ENCODE data around the gene CTSC. TPM values are rescaled to one million over a fixed set of nuclear protein-coding genes. Genes with fewer than 3 reads are reported as not detected.

The CTSC gene
- total and polyA plus RNA-seq, 2 of the 13 experiments (the other 11 are each of a cell fraction or from before 2014, with no cell fraction given): 144 to 210 TPM

DNA sequence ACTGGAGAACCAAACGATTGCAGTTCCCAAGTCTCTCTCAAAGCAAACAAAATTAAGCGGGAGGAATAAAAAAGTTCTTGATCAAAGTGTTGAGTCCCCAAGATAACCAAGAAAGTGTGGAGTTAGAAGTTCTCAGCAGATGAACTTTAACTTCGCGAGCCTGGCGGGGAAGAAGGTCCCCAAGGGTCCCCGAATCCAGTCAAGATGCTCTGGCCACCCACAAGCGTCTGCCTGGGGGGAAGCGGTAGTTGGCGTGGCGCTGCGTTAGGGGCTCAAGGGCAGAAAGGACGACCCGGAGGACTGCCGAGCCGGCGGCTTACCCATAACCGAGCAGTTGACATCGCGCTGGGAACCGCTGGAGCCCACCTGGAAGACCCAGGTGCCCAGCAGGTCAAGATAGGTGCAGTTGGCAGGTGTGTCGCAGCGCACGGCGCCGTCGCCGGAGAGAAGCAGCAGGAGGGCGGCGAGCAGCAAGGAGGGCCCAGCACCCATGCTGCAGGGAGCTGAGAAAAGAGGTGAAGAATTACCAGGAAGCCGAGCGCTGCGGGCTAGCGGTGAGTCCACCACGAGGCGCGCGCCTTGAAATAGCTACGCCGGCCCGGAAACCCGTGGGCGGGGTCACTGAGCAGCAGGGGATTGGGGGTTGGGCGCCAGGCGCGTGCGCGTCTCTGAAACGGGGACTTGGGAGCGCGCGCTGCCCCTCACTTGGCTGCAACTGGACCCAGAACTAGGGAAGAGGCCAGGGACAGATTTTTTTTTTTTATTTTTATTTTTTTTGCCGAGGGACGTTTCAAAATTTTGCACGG, at the start of gene CTSC (continued):
- TF ChIP-seq, protein P1, sequence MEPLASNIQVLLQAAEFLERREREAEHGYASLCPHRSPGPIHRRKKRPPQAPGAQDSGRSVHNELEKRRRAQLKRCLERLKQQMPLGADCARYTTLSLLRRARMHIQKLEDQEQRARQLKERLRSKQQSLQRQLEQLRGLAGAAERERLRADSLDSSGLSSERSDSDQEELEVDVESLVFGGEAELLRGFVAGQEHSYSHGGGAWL (CRISPR knock-in tag; IDR thresholded peaks at IDR 0.05): 0 out of 2 replicates have a peak, but pooled peaks have one; percentile 51
- TF ChIP-seq SOX13 (IDR thresholded peaks at IDR 0.05) (no peak), SOX13 (CRISPR knock-in tag; conservative IDR thresholded peaks at IDR 0.05 in 1 of 2, IDR thresholded peaks at IDR 0.05 in 1 of 2) (peak in 1 of 2 experiments; percentile 33; a peak in 2 of 4 replicates), ZNF589 (CRISPR knock-in tag; conservative IDR thresholded peaks at IDR 0.05) (no peak), HOXA3 (CRISPR knock-in tag; IDR thresholded peaks at IDR 0.05) (peak; percentile 49), NR2C2 (CRISPR knock-in tag; IDR thresholded peaks at IDR 0.05; ENCODE audit: borderline replicate concordance) (no peak), FOXA3 (CRISPR knock-in tag; IDR thresholded peaks at IDR 0.05) (0 out of 2 replicates have a peak, but pooled peaks have one; percentile 25), ZNF17 (CRISPR knock-in tag; IDR thresholded peaks at IDR 0.05) (no peak), HOXA9 (CRISPR knock-in tag; IDR thresholded peaks at IDR 0.05; ENCODE audit: borderline replicate concordance) (no peak), CEBPB (IDR thresholded peaks at IDR 0.05; ENCODE audit: borderline replicate concordance, low read depth, low read length) (no peak), ZNF878 (CRISPR knock-in tag; IDR thresholded peaks at IDR 0.05) (peak; percentile 72; the same call in 1 of the 2 replicates), PCBP2 (optimal IDR thresholded peaks at IDR 0.05; ENCODE audit: low read depth, low read length, poor library complexity, severe bottlenecking) (no peak), POLR2AphosphoS5 (IDR thresholded peaks at IDR 0.05; ENCODE audit: low read depth, low read length) (peak; percentile 78), HDAC6 (IDR thresholded peaks at IDR 0.05; ENCODE audit: low read depth, low read length) (no peak), ISL2 (CRISPR knock-in tag; IDR thresholded peaks at IDR 0.05) (0 out of 2 replicates have a peak, but pooled peaks have one; percentile 17), THAP11 (CRISPR knock-in tag; IDR thresholded peaks at IDR 0.05) (0 out of 2 replicates have a peak, but pooled peaks have one; percentile 36)
- TF ChIP-seq, protein P2, sequence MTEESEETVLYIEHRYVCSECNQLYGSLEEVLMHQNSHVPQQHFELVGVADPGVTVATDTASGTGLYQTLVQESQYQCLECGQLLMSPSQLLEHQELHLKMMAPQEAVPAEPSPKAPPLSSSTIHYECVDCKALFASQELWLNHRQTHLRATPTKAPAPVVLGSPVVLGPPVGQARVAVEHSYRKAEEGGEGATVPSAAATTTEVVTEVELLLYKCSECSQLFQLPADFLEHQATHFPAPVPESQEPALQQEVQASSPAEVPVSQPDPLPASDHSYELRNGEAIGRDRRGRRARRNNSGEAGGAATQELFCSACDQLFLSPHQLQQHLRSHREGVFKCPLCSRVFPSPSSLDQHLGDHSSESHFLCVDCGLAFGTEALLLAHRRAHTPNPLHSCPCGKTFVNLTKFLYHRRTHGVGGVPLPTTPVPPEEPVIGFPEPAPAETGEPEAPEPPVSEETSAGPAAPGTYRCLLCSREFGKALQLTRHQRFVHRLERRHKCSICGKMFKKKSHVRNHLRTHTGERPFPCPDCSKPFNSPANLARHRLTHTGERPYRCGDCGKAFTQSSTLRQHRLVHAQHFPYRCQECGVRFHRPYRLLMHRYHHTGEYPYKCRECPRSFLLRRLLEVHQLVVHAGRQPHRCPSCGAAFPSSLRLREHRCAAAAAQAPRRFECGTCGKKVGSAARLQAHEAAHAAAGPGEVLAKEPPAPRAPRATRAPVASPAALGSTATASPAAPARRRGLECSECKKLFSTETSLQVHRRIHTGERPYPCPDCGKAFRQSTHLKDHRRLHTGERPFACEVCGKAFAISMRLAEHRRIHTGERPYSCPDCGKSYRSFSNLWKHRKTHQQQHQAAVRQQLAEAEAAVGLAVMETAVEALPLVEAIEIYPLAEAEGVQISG (CRISPR knock-in tag; IDR thresholded peaks at IDR 0.05): peak; percentile 66
- TF ChIP-seq, protein P3, sequence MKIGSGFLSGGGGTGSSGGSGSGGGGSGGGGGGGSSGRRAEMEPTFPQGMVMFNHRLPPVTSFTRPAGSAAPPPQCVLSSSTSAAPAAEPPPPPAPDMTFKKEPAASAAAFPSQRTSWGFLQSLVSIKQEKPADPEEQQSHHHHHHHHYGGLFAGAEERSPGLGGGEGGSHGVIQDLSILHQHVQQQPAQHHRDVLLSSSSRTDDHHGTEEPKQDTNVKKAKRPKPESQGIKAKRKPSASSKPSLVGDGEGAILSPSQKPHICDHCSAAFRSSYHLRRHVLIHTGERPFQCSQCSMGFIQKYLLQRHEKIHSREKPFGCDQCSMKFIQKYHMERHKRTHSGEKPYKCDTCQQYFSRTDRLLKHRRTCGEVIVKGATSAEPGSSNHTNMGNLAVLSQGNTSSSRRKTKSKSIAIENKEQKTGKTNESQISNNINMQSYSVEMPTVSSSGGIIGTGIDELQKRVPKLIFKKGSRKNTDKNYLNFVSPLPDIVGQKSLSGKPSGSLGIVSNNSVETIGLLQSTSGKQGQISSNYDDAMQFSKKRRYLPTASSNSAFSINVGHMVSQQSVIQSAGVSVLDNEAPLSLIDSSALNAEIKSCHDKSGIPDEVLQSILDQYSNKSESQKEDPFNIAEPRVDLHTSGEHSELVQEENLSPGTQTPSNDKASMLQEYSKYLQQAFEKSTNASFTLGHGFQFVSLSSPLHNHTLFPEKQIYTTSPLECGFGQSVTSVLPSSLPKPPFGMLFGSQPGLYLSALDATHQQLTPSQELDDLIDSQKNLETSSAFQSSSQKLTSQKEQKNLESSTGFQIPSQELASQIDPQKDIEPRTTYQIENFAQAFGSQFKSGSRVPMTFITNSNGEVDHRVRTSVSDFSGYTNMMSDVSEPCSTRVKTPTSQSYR (CRISPR knock-in tag; IDR thresholded peaks at IDR 0.05; ENCODE audit: borderline replicate concordance): peak; percentile 87; the same call in 1 of the 2 replicates
- TF ChIP-seq, protein P4, sequence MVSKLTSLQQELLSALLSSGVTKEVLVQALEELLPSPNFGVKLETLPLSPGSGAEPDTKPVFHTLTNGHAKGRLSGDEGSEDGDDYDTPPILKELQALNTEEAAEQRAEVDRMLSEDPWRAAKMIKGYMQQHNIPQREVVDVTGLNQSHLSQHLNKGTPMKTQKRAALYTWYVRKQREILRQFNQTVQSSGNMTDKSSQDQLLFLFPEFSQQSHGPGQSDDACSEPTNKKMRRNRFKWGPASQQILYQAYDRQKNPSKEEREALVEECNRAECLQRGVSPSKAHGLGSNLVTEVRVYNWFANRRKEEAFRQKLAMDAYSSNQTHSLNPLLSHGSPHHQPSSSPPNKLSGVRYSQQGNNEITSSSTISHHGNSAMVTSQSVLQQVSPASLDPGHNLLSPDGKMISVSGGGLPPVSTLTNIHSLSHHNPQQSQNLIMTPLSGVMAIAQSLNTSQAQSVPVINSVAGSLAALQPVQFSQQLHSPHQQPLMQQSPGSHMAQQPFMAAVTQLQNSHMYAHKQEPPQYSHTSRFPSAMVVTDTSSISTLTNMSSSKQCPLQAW (CRISPR knock-in tag; IDR thresholded peaks at IDR 0.05): 0 out of 2 replicates have a peak, but pooled peaks have one; percentile 16
